Measurements from ENCODE around the gene GALT. TPM values are rescaled to one million over a fixed set of nuclear protein-coding genes. Genes with fewer than 3 reads are reported as not detected.

Gene GALT
- total RNA-seq, 2 experiments from 2014 or later = 62.5 to 90.9 TPM

GRCh38 chr9:34600908-34601307 lies 45.6 kb upstream of the GALT start:
- Histone ChIP-seq H3K4me2 (ENCODE audit: low read length) (no peak overlapping the region), H3K4me1 (ENCODE audit: insufficient read depth, low read length, poor library complexity, severe bottlenecking) (no peaks in the 10 kb centered on the region), H2AFZ (ENCODE audit: low read length) (no peak overlapping the region), H3K27ac (ENCODE audit: low read depth, low read length, poor library complexity, severe bottlenecking) (no peak overlapping the region), H3K36me3 (ENCODE audit: insufficient read depth, low read length) (no peaks in the 10 kb centered on the region), H3K4me3 (ENCODE audit: low read depth, low read length, poor library complexity, severe bottlenecking) (no peak overlapping the region), H3K9me2 (ENCODE audit: insufficient read depth, low read length) (no peaks in the 10 kb centered on the region), H3K9me3 (ENCODE audit: low read length) (no peaks in the 10 kb centered on the region), H4K20me1 (ENCODE audit: insufficient read depth, low read length) (no peaks in the 10 kb centered on the region), H3K79me2 (ENCODE audit: insufficient read depth, low read depth, low read length) (no peaks in the 10 kb centered on the region)
- no peak for DNase-seq (ENCODE audit: low spot score)
- intact Hi-C loops (cut with micrococcal nuclease; ENCODE audit: unreplicated experiment) = loop anchor here (5.0 kb wide), 2 partner anchors 99 to 199 kb away; no protein-coding TSS in a partner anchor
- CTCF ChIA-PET (ENCODE audit: unreplicated experiment) = no interaction called here
- TF ChIP-seq EZH2phosphoT487 (IDR thresholded peaks at IDR 0.05; ENCODE audit: borderline replicate concordance, low read depth, low read length) (no peak), CTCF (conservative IDR thresholded peaks at IDR 0.05; ENCODE audit: low read length) (no peak)
- POLR2A ChIA-PET = interaction anchor here (0.5 kb wide), 1 partner anchor 39 kb away, joined by 3 read pairs; no protein-coding TSS in a partner anchor
- no TSS peak for BruUV-seq (replicated peaks)

- Histone ChIP-seq H4K20me1 (ENCODE audit: insufficient read depth, low read length) (no peaks in the 10 kb centered on the region), H3K36me3 (ENCODE audit: insufficient read depth, low read length) (no peaks in the 10 kb centered on the region), H3K4me2 (ENCODE audit: low read length) (no peak overlapping the region), H3K4me3 (ENCODE audit: low read depth, low read length, poor library complexity, severe bottlenecking) (no peak overlapping the region), H3K27ac (ENCODE audit: low read depth, low read length, poor library complexity, severe bottlenecking) (no peak overlapping the region), H3K4me1 (ENCODE audit: insufficient read depth, low read length, poor library complexity, severe bottlenecking) (no peaks in the 10 kb centered on the region), H2AFZ (ENCODE audit: low read length) (no peak overlapping the region), H3K79me2 (ENCODE audit: insufficient read depth, low read depth, low read length) (no peaks in the 10 kb centered on the region), H3K9me3 (ENCODE audit: low read length) (no peaks in the 10 kb centered on the region), H3K9me2 (ENCODE audit: insufficient read depth, low read length) (no peaks in the 10 kb centered on the region)
- BruUV-seq (replicated peaks) = no TSS peak
- intact Hi-C loops (cut with micrococcal nuclease; ENCODE audit: unreplicated experiment) = loop anchor here (5.0 kb wide), 2 partner anchors 100 to 200 kb away; no protein-coding TSS in a partner anchor
- DNase-seq (ENCODE audit: low spot score) = no peak
- TF ChIP-seq EZH2phosphoT487 (IDR thresholded peaks at IDR 0.05; ENCODE audit: borderline replicate concordance, low read depth, low read length) = no peak
- TF ChIP-seq CTCF (conservative IDR thresholded peaks at IDR 0.05; ENCODE audit: low read length) = no peak
- ChIA-PET CTCF (ENCODE audit: unreplicated experiment) (interaction anchor here (0.6 kb wide), 1 partner anchor 154 kb away, joined by 5 read pairs; no protein-coding TSS in a partner anchor), POLR2A (no interaction called here)
Observed at GRCh38 chr9:34601937-34602573, 44.4 kb upstream of the GALT start.

- H3K36me3 ChIP-seq (ENCODE audit: insufficient read depth, low read length) = no peaks in the 10 kb centered on the region
- no peaks in the 10 kb centered on the region for H3K9me3 ChIP-seq (ENCODE audit: low read length)
- ChIA-PET POLR2A (interaction anchor here (0.5 to 0.6 kb wide), 3 partner anchors 35 to 188 kb away, joined by 3 read pairs; no protein-coding TSS in a partner anchor), CTCF (ENCODE audit: unreplicated experiment) (no interaction called here)
- no peaks in the 10 kb centered on the region for H4K20me1 ChIP-seq (ENCODE audit: insufficient read depth, low read length)
- no peak for TF ChIP-seq EZH2phosphoT487 (IDR thresholded peaks at IDR 0.05; ENCODE audit: borderline replicate concordance, low read depth, low read length)
- TF ChIP-seq CTCF (conservative IDR thresholded peaks at IDR 0.05; ENCODE audit: low read length) = peak; percentile 96
- H3K4me3 ChIP-seq (ENCODE audit: low read depth, low read length, poor library complexity, severe bottlenecking) = no peak overlapping the region
- DNase-seq (ENCODE audit: low spot score) = peak; percentile 78
- no peak overlapping the region for H3K27ac ChIP-seq (ENCODE audit: low read depth, low read length, poor library complexity, severe bottlenecking)
- no peaks in the 10 kb centered on the region for H3K79me2 ChIP-seq (ENCODE audit: insufficient read depth, low read depth, low read length)
- no peaks in the 10 kb centered on the region for H3K4me1 ChIP-seq (ENCODE audit: insufficient read depth, low read length, poor library complexity, severe bottlenecking)
- H3K4me2 ChIP-seq (ENCODE audit: low read length) = no peak overlapping the region
- intact Hi-C loops (cut with micrococcal nuclease; ENCODE audit: unreplicated experiment) = loop anchor here (1.0 to 5.0 kb wide), 3 partner anchors 56 to 201 kb away; no protein-coding TSS in a partner anchor
- H3K9me2 ChIP-seq (ENCODE audit: insufficient read depth, low read length) = no peaks in the 10 kb centered on the region
- H2AFZ ChIP-seq (ENCODE audit: low read length) = no peak overlapping the region
- BruUV-seq (replicated peaks) = no TSS peak
Observed at GRCh38 chr9:34603610-34604231, 42.8 kb upstream of the GALT start.
